ENCODE measurements around the gene DUSP6.

DUSP6 gene

DNA sequence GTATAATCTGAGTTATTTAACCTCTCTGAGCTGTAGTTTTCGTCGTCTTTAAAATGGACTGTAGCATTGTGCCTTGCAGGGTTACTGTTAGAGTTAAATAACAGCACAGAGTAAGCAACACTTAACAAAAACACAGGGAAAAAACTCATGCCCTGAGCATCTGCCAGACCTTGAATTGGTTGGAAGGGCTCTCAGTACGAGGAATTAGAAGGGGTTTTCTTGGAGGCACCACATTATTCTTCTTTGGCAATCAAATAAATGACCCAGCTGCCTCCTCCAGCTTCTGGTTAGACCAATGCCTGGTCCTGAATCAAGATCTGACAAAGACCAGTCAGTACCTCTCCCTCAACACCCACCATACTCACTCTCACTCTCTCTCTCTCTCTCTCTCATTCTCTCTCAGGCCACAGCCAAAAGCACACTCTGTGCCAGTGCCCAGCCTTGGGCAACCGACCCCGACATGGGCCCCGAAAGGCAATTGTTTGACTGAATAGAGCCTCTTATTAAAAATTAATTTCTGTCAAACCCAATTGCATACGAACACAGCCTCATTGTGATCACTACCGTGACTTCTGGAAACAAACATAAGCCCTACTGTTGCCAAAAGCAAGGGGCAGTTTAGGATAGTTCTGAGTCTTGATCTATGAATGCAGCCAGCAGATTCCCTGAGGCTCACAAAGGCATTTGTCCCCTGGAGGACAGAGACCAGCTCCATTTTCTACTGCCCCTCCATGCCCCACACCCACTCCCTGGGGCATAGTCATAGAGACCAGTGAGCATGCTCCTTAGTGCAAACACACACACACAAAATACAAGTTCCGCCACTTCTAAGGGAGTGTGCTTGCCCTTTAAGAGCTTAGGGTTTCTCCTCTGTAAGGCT lies 23.9 kb downstream of the DUSP6 start:
- no peak for DNase-seq

- DNase-seq = no peak
These were observed 24.7 kb downstream of the DUSP6 start for GRCh38 chr12:89327486-89328094.

GRCh38 chr12:89326239-89327040 lies 25.9 kb downstream of the DUSP6 start:
- DNase-seq = no peak

GRCh38 chr12:89325495-89325894 lies 26.8 kb downstream of the DUSP6 start:
- no peak for DNase-seq

GRCh38 chr12:89324437-89324836 lies 27.9 kb downstream of the DUSP6 start:
- no peak for DNase-seq

- DNase-seq = no peak
These were observed 28.6 kb downstream of the DUSP6 start for GRCh38 chr12:89323568-89324218.

DNA sequence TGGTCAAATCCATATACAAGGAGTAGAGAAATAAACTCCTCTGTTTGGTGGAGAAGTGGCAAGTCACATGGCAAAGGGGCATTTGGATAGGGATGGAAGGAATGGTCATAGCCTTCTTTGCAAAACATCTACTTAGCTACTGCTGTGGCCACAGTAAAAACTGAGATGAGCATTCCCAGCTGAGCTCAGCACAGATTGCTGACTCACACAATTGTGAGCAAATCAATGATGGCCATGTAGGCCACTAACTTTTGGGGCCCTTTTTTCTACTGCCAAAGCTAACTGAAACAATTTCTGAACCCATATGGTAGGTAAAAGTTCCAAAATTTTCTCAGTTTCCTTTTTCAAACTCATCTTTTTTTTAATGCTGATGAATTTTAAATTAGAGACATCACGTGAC lies 31.6 kb downstream of the DUSP6 start:
- DNase-seq = no peak

DNA sequence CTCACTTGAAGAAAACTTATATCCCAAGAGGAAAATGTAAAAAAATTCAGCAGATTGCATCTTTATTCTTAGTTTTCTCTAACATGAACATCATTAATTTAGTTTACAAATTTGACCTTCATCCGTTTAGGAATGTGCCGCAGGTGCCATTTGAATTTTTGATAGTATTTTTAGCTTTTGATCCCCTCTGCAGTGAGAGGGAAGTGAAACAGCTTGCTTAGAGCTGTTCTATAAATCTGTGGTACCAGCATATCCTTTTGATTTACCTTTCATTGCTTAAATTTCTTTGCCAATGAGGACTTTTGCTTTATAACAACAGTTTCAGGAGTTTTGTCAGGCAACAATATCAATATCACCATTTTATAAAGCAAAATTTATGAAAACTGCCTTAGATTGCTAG lies 32.7 kb downstream of the DUSP6 start:
- DNase-seq = no peak

DNA sequence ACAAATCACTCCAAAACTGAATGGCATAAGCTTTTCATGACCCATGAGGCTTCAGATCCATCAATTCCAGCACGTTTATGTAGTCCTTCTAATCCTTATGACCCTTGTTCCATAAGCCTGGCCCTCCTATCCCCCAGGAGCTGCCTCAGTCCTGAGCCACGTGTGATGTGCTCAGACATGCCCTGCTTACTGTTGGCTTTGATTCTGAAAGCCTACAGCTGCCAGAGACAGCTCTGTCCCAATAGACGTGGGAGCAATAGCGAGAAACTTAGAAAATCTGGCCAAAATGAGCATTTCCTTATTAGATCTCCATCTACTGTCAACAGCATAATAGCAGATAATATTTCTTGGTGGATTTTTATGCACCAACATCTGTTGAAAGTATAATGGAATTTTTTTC lies 33.2 kb downstream of the DUSP6 start:
- no peak for DNase-seq

DNA sequence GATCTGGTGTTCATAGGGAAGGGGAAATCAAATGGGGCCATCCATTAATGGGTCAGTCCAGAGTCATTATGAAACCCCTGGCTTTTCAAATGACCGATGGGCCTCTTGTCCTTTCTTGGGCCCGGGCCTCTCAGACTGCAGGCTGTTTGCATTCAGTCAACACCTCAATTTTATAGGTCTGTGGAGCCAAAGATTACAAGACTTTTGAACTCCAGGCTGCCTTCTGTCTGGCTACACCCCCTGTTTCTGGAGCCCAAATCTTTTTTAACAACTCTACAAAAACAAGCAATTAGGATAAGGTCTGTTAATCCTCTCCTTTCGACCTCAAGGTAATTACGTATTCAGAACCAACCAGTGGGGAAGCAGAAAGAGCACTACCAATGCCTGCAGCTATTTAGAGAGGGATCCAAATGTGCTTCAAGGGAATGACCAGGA lies 35.6 kb downstream of the DUSP6 start:
- no peak for DNase-seq

DNA sequence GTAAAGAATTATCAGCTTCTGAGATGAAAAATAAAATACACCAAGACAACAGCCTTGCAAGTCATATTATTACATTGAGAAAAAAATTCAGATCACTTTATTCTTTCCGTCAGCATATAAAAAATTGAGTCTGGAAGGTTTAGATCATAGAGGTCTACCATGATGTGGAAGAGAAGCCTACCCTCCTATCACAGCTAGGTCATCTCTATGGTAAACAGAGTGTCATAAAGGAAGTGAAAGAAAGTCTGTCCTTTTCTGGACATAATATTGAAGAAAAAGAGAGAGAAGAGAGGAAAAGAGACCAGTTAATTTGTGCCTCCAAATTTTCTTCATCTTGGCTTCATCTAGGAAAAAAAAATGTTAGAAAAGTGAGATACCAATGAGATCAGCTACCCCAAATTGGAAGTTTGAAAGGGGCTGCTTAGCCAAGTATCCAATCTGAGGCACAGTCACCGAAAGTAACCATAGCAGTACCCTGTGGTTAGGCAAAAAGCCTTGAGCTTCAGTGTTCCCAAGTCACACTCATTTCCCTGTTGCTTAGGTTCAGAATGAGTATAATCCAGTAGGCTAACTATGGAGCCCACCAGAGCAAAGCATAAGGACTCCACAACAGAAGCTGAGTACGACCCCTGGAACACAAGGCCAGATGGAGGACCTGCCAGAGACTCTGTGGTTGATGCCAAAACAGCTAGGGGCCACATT lies 38.1 kb downstream of the DUSP6 start:
- no peak for DNase-seq

- DNase-seq = no peak
These were observed 40.5 kb downstream of the DUSP6 start for GRCh38 chr12:89311703-89312293.

- DNase-seq = no peak
These were observed 42.5 kb downstream of the DUSP6 start for GRCh38 chr12:89309815-89310214.

- DNase-seq = no peak
These were observed 42.9 kb downstream of the DUSP6 start for GRCh38 chr12:89309440-89309802.

DNA sequence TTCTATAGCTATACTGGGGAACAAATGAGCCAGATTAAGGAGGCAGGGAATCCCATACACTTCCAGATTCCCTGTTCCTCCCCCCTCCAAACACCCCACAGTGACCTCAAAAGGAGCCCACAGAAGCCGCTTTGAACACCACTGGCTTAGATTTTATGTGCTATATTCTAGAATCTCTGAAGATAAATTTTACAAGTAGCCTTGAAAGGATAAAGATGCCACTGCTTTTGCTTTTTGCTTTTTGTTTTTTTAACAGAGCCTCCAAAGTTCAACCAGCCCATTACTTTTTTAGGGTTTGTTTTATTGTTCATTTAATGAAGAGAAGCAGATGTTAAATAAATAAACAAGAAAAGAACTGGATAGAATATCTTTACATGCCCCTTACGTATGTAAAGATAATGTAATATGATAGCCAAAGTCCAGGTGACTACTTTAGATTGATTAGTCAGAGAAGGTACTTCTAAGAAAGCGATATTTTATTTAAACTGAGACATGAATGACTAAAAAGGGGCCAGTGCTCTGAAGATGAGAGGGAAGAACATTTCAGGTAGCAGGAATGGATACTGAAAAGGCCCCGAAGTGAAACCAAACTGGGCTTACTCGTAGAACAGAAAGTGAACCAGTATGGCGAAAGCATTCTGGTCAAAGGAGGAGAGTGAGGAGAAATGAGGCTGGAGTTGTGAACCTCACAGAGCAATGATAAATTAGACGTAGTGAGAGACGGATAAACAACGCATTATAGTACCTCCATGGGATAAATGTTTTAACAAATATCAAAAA lies 44.6 kb downstream of the DUSP6 start:
- no peak for DNase-seq

DNA sequence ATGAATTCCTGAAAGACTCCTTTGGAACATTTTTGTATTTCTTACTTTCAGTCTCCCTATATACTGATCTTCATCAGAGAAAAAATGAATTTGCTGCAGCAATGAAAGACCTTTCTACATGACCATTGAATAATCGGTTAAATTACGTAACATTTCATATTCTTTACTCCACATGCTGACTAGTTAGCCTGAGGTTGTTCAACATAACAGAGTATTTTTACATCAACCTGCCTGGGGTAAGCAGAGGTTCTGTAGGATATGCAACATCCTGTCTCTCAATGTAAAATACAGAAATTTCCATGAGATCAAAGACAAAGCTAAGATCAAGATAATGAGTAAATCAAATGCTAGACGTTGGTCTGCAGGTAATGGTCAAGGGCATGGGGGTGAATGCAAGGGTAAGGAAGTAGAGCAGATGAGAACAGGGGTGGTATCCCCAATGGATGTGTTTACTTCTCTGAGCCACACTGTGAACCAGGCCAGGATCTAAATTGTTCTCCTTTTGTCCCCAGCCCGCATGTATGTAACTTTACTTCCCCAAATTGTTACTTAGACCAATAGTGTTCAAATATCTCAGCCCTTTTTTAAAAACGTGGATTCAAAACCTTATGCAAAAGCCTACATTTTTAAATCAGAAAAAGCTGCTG lies 45.4 kb downstream of the DUSP6 start:
- no peak for DNase-seq

DNA sequence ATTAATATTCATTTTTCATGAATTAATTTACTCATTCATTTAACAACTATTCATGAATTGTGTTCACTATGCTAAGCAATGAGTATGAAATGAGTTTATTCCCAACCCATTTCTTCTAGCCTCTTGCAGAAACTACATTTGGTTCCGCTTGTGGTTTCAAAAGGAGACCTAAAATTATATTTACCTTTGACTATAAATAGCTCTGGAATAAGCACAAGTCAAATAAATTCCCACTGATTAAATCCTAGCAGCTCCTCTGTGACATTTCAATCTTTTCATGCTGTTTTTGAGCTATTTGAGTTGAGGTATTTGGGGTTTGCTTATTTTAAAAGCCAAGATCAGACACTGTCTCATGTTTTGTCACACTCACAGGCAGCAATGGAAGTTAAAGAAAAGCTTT lies 46.9 kb downstream of the DUSP6 start:
- no peak for DNase-seq

GRCh38 chr12:89299931-89300330 lies 52.4 kb downstream of the DUSP6 start:
- DNase-seq = no peak

DNA sequence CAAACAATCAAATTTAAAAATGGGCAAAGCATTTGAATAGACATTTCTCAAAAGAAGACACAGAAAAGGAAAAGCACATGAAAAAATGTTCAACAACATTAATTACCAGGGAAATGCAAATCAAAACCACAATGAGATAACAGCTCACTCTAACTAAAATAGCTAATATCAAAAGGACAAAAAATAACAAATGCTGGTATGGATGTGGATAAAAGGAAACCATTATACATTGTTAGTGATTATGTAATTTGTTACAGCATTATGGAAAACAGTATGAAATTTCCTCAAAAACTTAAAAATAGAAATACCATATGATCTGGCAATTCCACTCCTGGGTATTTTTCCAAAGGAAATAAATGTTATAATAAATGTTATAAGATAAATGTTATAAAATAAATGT lies 52.9 kb downstream of the DUSP6 start:
- no peak for DNase-seq
